GM21515 (cell line): ENCODE data around the gene PSEN1.
"Not testable (repeated sequence)": the region's sequence is repeated elsewhere in the genome, so short reads cannot be mapped to it uniquely, and the experiment has no call there.

ENCODE experiments used
- ATAC-seq: cut with Tn5 transposase; IDR thresholded peaks from one replicate; pipeline ENCODE4 v1.9.1; 2021; ENCODE audit not compliant: unreplicated experiment

Gene PSEN1

DNA sequence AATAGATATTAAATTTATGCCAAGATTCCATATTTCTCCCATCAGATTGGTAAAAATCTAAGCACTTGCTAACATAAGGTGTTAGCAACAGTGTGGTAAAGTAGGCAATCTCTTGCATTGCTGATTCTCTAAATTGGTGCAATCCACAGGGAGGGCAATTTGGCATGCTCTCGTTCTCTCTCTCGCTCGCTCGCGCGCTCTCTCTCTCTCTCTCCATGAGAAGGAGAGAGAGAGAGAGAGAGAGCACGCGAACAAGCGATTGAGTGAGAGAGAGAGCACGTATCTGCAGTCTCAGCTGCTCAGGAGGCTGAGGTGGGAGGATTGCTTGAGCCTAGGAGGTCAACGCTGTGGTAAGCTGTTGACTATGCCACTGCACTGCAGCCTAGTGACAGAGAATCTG lies 25.9 kb downstream of the PSEN1 start:
- no peak for ATAC-seq

DNA sequence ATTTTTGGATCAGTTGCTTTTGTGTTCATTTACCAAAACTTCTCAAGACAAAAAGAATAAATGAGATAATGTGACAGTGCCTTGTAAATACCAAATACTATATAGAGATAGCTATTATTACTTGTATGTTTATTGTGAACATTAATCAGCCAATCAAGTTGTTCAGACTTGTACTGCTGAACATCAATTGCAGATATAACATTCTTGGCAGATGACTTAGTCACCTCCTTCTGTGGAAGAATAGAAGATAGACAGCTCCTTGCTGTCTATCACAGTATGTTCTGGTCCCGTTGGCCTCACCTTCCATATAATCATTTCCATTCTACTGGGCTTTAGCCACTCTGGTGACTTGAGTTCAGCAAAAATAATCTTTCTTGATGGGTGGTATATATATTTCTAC lies 30.1 kb downstream of the PSEN1 start:
- ATAC-seq, result no peak

DNA sequence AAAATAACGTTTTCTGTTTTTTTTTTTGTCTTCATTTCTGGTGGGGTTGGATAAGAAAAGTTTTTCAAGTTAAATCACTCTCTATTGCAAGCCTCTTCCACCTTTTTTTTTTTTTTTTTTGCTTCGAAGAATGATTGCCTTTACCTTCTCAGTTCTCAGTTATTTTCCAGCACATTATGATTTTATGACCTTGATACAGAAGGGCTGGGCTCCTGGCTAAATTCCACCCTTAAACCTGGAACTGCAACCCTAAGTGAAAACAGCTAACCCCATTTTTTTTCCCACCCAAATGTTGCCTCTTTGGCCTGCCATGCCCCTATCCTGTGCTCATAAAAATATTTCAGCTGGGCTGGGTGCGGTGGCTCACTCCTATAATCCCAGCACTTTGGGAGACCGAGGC lies 31.4 kb downstream of the PSEN1 start:
- no peak for ATAC-seq

DNA sequence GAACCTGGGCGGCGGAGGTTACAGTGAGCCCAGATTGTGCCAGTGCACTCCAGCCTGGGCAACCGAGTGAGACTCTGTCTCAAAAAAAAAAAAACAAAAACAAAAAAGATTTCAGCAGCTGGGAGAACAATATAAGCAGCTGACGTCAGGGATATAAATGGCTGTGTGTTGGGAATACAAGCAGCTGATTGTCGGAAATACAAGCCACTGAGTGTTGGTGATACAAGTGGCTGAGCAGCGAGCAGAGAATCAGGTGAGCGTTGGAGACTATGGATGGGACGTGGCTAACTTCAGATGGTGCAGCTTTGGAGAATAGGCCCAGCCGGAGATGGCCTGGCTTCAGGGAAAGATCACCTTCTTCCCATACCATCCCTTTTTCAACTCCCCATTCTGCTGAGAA lies 32.0 kb downstream of the PSEN1 start:
- no peak for ATAC-seq

DNA sequence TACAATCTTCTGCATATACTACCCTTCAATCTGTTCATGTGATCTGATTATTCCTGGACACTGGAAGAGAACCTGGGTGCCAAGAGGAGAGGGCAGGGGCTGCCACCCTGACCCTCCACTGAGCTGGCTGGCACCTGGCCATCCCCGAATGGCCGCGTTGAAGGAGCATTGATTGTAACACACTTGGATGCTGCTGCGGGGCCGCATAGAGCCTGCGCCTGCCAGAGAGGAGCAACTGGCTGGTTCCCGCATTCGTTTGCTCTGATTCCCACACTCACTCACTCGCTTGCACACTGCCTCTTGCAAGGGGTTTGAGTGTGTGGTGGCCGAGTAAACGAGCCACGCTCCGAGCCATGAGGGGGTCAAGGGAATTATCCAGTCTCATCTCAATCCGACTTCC lies 32.4 kb downstream of the PSEN1 start:
- ATAC-seq, result no peak

GRCh38 chr14:73169855-73170254 lies 33.5 kb downstream of the PSEN1 start:
- not testable (repeated sequence) for ATAC-seq

DNA sequence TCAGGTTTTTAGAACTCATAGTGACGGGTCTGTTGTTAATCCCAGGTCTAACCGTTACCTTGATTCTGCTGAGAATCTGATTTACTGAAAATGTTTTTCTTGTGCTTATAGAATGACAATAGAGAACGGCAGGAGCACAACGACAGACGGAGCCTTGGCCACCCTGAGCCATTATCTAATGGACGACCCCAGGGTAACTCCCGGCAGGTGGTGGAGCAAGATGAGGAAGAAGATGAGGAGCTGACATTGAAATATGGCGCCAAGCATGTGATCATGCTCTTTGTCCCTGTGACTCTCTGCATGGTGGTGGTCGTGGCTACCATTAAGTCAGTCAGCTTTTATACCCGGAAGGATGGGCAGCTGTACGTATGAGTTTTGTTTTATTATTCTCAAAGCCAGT lies 34.4 kb downstream of the PSEN1 start:
- ATAC-seq, result no peak

DNA sequence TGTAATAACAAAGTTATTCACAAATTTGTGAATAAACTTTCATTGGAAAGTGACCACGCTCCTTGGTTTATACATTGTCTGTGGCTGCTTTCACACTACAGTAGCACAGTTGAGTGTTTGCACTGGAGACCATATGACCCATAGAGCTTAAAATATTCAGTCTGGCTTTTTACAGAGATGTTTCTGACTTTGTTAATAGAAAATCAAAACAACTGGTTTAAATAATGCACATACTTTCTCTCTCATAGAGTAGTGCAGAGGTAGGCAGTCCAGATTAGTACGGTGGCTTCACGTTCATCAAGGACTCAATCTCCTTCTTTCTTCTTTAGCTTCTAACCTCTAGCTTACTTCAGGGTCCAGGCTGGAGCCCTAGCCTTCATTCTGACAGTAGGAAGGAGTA lies 36.2 kb downstream of the PSEN1 start:
- no peak for ATAC-seq

DNA sequence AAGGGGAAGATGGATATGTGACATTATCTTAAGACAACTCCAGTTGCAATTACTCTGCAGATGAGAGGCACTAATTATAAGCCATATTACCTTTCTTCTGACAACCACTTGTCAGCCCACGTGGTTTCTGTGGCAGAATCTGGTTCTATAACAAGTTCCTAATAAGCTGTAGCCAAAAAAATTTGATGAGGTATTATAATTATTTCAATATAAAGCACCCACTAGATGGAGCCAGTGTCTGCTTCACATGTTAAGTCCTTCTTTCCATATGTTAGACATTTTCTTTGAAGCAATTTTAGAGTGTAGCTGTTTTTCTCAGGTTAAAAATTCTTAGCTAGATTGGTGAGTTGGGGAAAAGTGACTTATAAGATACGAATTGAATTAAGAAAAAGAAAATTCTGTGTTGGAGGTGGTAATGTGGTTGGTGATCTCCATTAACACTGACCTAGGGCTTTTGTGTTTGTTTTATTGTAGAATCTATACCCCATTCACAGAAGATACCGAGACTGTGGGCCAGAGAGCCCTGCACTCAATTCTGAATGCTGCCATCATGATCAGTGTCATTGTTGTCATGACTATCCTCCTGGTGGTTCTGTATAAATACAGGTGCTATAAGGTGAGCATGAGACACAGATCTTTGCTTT lies 36.9 kb downstream of the PSEN1 start:
- ATAC-seq, result no peak

DNA sequence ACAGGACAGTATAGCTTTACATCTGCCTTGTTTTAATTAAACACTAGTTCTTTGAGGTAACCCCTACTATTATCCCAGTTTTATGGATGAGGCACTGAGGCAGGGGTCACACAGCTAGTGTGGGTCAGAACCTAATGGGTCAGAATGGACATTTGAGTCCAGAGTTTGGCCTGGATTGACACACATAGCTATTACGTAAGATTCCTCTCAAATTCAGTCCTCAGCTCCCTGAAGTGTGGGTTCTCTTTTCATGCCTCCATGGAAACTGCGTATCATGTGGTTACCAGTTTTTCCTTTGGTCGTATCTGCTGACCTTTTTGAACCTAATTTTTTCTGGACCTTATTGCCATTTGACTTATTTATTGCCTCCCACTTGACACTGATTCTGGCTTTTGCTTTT lies 40.4 kb downstream of the PSEN1 start:
- ATAC-seq, result no peak

DNA sequence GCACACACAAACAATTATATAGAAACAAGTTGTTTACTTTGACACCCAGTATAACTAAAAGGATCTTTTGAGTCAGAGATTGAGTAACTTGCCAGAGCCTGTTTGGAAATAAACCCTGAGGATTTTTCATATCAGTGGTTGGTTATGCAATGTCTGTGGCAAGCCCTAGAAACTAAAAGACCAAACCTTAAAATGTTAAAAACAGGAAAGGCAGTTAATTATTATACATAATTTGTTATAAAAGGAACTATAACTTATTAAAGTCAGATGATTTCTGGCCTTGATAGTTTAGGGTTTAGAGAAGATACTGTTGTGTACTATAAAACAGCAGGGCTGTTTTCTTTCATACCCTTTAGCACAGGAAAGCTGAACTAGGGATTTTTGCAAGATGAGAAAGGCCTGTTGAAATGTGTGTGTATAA lies 44.1 kb downstream of the PSEN1 start:
- ATAC-seq, result no peak

DNA sequence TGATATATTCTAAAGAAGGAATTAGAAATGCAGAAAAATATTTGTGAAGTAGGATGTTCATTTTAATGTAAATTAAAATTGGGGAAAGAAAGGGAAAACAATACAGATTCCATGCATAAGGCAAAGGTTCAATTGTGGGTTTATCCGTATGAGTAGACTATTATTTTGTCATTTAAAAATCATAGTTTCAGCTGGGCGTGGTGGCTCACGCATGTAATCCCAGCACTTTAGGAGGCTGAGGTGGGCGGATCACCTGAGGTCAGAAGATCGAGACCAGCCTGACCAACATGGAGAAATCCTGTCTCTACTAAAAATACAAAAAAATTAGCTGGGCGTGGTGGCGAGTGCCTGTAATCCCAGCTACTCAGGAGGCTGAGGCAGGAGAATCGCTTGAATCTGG lies 44.7 kb downstream of the PSEN1 start:
- ATAC-seq, result not testable (repeated sequence)

DNA sequence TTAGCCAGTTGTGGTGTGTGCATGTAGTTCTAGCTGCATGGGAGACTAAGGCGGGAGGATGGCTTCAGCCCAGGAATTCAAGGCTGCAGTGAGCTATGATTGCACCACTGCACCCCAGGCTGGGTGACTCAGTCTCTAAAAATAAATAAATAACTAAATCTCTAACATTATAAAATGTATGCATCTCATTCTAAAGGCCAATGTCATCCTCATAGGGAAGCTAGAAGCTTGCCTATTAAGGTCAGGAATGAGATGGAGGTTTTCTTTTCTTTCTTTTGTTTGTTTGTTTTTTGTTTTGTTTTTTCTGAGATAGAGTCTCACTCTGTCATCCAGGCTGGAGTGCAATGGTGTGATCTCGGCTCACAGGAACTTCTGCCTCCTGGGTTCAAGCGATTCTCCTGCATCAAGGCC lies 52.2 kb downstream of the PSEN1 start:
- no peak for ATAC-seq

- no peak for ATAC-seq
These were observed 53.3 kb downstream of the PSEN1 start for GRCh38 chr14:73189651-73190050.

GRCh38 chr14:73191441-73191840 lies 55.1 kb downstream of the PSEN1 start:
- ATAC-seq, result no peak

DNA sequence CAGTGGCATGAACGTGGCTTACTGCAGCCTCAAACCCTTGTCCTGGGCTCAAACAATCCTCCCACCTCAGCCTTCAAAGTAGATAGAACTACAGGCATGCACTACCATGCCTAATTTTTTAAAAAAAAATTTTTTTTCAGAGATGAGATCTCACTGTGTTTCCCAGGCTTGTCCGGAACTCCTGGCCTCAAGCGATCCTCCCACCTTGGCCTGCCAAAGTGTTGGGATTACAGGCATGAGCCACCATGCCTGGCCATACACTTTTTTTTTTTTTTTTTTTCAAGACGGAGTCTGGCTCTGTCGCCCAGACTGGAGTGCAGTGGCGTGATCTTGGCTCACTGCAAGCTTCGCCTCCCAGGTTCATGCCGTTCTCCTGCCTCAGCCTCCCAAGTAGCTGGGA lies 58.0 kb downstream of the PSEN1 start:
- ATAC-seq, result not testable (repeated sequence)

DNA sequence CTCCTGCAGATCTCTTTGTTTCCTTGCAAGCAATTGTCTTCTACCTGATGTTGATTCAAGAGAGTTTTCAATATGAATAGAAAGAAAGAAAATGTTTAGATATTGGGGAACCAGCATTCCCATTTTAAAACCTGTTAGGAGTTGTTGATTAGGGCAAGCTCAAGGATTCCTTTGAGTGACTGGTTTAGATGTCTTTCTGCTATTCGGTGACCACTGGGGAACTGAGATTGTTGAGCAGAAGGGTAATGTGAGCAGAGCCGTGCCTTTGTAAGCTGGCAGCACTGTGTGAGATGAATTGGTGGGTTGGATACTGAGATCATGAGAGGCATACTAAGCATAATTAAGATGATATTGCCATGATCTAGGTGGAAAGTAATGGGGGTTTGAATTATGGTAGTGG lies 61.9 kb downstream of the PSEN1 start:
- ATAC-seq, result no peak

DNA sequence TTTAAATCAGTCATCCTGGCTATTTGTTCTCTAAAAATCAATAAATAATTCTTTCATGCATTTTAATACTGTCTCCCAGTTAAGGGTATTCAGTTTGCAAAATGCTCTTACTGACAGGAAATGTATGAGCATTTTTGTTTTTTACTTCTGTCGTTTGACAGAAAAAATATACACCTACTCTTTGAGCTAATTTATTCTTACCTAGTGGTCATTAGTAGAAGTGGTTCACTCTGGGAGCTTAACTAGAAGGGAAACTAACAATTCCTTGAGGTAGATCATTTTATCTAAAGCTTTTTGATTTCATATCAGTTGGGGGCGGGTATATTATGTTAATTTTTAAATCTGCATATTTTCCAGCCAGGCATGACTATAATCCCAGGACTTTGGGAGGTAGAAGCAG lies 67.2 kb downstream of the PSEN1 start:
- no peak for ATAC-seq

DNA sequence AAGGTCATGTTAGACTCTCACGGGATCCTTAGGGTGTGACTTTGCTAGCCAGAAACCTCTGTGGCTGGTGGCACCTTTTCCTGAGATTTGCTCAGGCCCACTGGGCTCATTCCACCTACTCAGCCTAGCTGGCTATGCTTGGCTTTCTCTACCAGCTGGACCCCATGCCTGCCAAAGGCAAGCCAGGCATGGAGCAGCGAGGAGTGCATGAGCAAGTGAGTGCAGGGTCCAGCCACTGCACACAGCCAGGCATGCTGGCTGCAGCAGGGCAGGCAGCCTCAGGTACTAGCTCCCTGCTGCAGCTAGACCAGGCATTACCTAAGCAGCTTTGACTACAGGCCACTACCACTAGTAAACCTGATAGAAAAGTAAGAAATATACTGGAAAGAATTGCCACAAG lies 71.3 kb downstream of the PSEN1 start:
- ATAC-seq, result no peak

GRCh38 chr14:73208390-73208789 lies 72.1 kb downstream of the PSEN1 start:
- no peak for ATAC-seq

DNA sequence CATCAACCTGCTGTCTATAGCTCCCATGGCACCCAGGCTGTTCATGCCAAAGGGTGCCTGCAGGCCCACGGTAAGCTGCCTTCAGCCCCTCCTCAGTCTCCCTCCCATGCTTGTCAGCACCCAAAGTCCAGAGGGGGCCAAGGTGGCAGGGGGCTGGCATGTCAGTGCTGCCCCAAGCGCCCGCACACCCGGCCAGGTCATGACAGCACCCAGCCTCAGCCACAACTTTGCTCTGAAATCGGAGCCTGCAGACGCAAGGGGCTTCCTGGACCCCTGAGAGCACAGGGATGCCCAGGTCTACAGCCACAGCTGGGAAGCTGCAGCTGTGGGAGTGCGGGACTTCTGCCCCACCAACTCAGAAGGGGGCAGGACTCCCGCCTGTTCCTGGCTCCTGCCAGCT lies 72.5 kb downstream of the PSEN1 start:
- ATAC-seq, result no peak

DNA sequence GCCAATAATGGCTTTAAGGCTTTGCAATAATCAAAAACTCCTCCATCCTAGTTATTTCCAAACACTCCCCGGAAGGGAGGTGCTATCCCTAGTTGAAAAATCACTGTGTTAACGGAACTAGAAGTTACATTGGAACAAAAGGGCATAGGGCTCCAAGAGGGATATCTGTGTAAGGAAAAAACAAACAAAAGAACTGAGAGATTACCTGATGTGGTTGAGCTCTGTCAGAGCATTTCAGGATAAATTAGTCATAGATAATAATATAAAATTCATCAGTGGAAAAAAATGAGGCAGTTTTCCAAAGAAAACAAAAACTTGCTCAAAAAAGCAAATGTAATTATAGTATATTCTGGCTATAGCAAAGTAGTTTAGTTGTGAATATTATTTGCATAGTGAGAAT lies 73.6 kb downstream of the PSEN1 start:
- no peak for ATAC-seq

DNA sequence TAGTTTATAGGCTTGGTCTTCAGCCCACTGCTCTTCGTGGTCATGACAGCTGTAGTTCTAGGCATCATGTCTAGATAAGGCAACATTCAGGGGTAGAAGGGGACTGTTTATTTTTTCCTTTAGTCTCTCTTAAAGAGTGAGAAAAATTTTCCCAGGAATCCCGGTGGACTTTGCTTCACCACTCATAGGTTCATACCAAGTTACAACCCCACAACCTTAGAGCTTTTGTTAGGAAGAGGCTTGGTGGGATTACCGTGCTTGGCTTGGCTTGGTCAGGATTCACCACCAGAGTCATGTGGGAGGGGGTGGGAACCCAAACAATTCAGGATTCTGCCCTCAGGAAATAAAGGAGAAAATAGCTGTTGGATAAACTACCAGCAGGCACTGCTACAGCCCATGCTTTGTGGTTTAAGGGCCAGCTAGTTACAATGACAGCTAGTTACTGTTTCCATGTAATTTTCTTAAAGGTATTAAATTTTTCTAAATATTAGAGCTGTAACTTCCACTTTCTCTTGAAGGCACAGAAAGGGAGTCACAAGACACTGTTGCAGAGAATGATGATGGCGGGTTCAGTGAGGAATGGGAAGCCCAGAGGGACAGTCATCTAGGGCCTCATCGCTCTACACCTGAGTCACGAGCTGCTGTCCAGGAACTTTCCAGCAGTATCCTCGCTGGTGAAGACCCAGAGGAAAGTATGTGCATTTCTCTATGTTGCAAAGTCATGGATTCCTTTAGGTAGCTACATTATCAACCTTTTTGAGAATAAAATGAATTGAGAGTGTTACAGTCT lies 75.1 kb downstream of the PSEN1 start:
- no peak for ATAC-seq
